ENCODE data around the gene TUBGCP3.

DNA sequence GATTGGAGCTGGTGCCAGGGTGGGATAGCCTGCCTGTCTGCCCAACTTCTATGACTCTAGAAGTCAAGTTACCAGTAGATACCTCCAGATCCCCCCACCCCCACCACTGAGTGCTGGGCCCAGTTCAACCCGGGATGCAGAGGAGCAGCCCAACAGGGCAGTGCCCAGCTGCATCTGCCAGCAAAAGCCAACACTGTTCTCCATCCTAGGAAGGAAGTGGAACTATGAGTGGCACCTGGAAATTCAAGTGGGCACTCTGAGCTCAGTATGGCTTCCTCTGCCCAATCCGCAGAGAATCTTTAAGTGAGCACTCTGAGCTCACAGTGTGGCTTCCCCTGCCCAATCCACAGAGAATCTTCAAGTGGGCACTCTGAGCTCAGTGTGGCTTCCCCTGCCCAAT lies 14.2 kb downstream of the TUBGCP3 start:
- TF ChIP-seq CTCF (IDR thresholded peaks at IDR 0.05; ENCODE audit: low read length) (no peak), EZH2 (IDR thresholded peaks at IDR 0.05; ENCODE audit: borderline replicate concordance, low read length) (no peak)

All from OCI-LY1 (cell line).